AG04449 (cell line): Measurements from ENCODE around the gene NRL.
"Not testable (repeated sequence)": the region's sequence is repeated elsewhere in the genome, so short reads cannot be mapped to it uniquely, and the experiment has no call there.

Experiments used
- CTCF ChIA-PET: fragments of 350-600 bp; formaldehyde crosslinking; extraction: SDS; loops from one replicate; lab custom pipeline; 2021; ENCODE audit warnings: antibody characterized with exemption; lab: Yijun Ruan, JAX
- POLR2A ChIA-PET: fragments of 400-600, 350-600 bp; formaldehyde crosslinking; extraction: SDS; loops from one replicate; lab custom pipeline; 2020; ENCODE audit warnings: antibody characterized with exemption, inconsistent platforms; lab: Yijun Ruan, JAX
- DNase-seq: peaks from one replicate; pipeline ENCODE4 v3.0.0-alpha.2; 2010; ENCODE audit warnings: low read depth, low spot score
- H3K4me3 ChIP-seq: 2 replicates; pipeline ENCODE4 v1.5.1; 2011; ENCODE audit warnings: low read depth, mild to moderate bottlenecking, control low read depth, low read length
- CTCF ChIP-seq: IDR thresholded peaks from one replicate; pipeline ENCODE4 v1.5.1; 2011; ENCODE audit warnings: mild to moderate bottlenecking, moderate library complexity, low read length, control low read depth, inconsistent platforms; ENCODE audit not compliant: insufficient read depth; ENCODE audit errors: missing control alignments

Gene NRL

GRCh38 chr14:24110523-24110922 is 4.2 kb downstream of the NRL start:
- ChIA-PET CTCF (interaction anchor here (0.8 to 7.7 kb wide), 13 partner anchors 8 to 187 kb away, joined by 3 to 247 read pairs (median 15); partner anchors contain the start of genes CARMIL3, EMC9, IRF9 and PCK2), POLR2A (no interaction called here)
- H3K4me3 ChIP-seq = no peak overlapping the region
- DNase-seq = no peak
- TF ChIP-seq CTCF = no peak

- no peak overlapping the region for H3K4me3 ChIP-seq
- no peak for TF ChIP-seq CTCF
- DNase-seq = no peak
- CTCF ChIA-PET = interaction anchor here (0.8 to 7.7 kb wide), 13 partner anchors 10 to 187 kb away, joined by 3 to 247 read pairs (median 15); partner anchors contain the start of genes CARMIL3, EMC9, IRF9 and PCK2
- POLR2A ChIA-PET = no interaction called here
Observed at GRCh38 chr14:24110060-24110459, 4.7 kb downstream of the NRL start.

- DNase-seq = no peak
- POLR2A ChIA-PET = interaction anchor here (0.6 to 3.9 kb wide), 6 partner anchors 11 to 464 kb away, joined by 3 to 24 read pairs (median 4); partner anchors contain the start of gene PCK2
- no peak for TF ChIP-seq CTCF
- no peak overlapping the region for H3K4me3 ChIP-seq
- CTCF ChIA-PET = interaction anchor here (0.7 to 7.7 kb wide), 24 partner anchors 8 to 200 kb away, joined by 3 to 247 read pairs (median 9); partner anchors contain the start of genes CIDEB, IRF9, PCK2 and PSME1
Observed at GRCh38 chr14:24108336-24108874, 6.3 kb downstream of the NRL start.

GRCh38 chr14:24106672-24107271 is 8.0 kb downstream of the NRL start:
- ChIA-PET POLR2A (interaction anchor here (2.1 to 3.9 kb wide), 3 partner anchors 7 to 49 kb away, joined by 8 to 24 read pairs (median 20); partner anchors contain the start of genes DCAF11, NRL and PCK2), CTCF (interaction anchor here (1.0 to 7.7 kb wide), 11 partner anchors 11 to 54 kb away, joined by 3 to 247 read pairs (median 19); partner anchors contain the start of genes IRF9, PCK2, PSME1 and PSME2)
- no peak for DNase-seq
- TF ChIP-seq CTCF = no peak
- H3K4me3 ChIP-seq = no peak overlapping the region

GRCh38 chr14:24105609-24106239 is 9.0 kb downstream of the NRL start:
- DNase-seq, H3K4me3 ChIP-seq: not testable (repeated sequence)
- ChIA-PET CTCF (interaction anchor here (1.2 to 7.7 kb wide), 6 partner anchors 11 to 202 kb away, joined by 3 to 247 read pairs (median 15); partner anchors contain the start of genes CIDEB, IRF9 and PCK2), POLR2A (interaction anchor here (1.1 to 3.9 kb wide), 3 partner anchors 8 to 11 kb away, joined by 3 to 24 read pairs (median 8); partner anchors contain the start of genes DCAF11, NRL and PCK2)

- CTCF ChIA-PET = interaction anchor here (1.0 to 7.7 kb wide), 4 partner anchors 9 to 47 kb away, joined by 3 to 164 read pairs (median 8); partner anchors contain the start of gene PCK2
- no peak overlapping the region for H3K4me3 ChIP-seq
- POLR2A ChIA-PET = interaction anchor here (1.4 to 3.0 kb wide), 2 partner anchors 9 to 10 kb away, joined by 4 to 15 read pairs; partner anchors contain the start of genes DCAF11 and PCK2
- no peak for DNase-seq
- TF ChIP-seq CTCF = no peak
Observed at GRCh38 chr14:24103451-24103850, 11.3 kb downstream of the NRL start.
